GM19035 (cell line): Measurements from ENCODE around the gene RAB36.

Experiments used
- ATAC-seq: cut with Tn5 transposase; IDR thresholded peaks from one replicate; pipeline ENCODE4 v1.9.1; 2021; ENCODE audit not compliant: unreplicated experiment

RAB36 gene

GRCh38 chr22:23180893-23181720 lies 35.8 kb downstream of the RAB36 start:
- ATAC-seq = no peak

DNA sequence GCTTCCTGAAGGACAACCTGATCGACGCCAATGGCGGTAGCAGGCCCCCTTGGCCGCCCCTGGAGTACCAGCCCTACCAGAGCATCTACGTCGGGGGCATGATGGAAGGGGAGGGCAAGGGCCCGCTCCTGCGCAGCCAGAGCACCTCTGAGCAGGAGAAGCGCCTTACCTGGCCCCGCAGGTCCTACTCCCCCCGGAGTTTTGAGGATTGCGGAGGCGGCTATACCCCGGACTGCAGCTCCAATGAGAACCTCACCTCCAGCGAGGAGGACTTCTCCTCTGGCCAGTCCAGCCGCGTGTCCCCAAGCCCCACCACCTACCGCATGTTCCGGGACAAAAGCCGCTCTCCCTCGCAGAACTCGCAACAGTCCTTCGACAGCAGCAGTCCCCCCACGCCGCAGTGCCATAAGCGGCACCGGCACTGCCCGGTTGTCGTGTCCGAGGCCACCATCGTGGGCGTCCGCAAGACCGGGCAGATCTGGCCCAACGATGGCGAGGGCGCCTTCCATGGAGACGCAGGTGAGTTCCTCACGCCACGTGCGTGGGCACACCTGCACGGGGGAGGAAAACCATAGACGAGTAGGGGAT lies 36.5 kb downstream of the RAB36 start:
- ATAC-seq = no peak

GRCh38 chr22:23182309-23183060 lies 37.2 kb downstream of the RAB36 start:
- ATAC-seq = no peak

DNA sequence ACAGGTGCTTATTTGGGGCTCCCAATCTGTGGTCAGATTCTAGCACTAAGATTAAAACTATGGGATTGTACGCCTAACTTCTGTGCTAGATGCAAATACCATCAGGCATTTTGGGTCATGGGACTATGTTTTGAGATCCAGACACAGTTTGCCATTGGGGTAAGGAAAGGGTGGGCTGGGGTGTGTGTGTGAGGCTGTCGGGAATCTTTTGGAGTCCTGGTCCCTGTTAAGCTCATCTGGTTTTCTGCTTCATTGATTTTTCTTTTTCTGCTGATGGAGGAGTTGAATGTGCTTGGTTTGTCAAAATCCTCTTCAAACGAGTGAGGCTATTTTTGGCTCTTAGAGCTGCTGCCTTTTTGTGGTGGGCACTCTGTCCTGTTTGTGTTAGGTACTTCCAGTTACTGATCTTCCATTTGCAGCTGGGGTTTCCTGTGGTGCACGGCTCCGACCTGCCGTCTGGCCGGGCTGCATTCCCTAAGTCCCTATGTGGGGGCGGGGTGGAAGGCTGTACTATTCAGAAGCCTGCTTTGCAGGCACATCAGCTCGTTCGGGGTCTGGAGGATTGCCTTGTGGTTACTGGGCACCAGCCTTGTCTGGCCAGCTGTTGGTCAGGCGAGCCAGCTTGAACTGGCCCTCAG lies 37.9 kb downstream of the RAB36 start:
- no peak for ATAC-seq

DNA sequence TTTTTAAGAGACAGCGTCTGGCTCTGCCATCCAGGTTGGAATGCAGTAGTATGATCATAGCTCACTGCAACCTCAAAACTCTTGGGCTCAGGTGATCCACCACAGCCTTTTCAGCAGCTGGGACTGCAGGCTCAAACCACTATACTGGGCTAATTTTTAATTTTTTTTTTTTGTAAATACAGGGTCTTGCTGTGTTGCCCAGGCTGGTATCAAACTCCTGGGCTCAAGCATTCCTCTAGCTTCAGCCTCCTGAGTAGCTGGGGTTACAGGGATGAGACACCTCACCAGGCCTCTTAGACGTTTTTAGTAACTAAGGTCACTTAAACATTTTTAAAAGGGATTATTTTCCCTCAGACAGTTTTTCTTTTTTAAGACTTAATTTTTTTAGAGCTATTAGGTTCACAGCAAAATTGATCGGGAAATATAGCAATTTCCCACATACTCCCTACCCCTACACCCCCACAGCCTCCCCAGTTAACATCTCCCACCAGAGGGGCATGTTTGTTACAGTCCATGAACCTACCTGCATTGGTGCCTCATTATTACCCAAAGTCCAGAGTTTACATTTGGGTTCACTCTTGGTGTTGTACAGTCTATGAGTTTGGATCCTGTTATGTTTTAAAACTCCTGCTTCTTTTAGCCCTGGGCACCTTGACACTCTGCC lies 39.0 kb downstream of the RAB36 start:
- ATAC-seq = no peak

DNA sequence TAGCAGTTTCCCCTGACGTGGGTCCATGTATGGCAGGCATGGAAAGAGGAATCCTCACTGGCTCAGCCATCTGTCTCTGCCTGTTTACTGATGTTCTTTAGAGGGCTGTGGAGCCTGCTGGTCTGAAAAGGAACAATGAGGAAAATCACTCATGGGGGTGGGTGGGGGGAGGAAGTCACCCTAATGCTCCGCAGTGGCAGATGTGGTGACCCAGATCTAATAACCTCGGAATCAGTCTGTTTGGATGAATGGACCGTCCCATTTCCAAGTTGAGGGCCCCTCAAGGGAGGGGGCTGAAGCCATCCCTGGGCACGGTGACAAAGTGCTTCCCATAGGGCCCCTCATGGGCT lies 39.5 kb downstream of the RAB36 start:
- ATAC-seq = no peak

DNA sequence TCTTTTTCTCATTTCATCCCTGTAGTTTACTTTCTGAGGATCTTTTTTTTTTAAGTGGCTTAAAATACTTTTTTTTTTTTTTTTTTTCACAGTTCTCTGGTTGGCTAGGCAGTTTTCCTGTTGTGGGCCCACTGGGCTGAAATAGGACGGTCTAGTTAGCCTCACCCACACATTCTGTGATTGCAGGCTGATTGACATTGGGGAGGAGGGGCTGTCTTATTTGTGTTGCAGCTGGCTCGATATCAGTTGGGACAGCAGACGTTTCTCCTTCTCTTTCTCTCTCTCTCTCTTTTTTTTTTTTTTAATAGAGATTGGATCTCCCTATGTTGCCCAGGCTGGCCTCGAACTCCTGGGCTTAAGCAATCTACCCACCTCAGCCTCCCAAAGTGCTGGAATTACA lies 41.9 kb downstream of the RAB36 start:
- ATAC-seq = no peak

GRCh38 chr22:23187871-23188700 lies 42.8 kb downstream of the RAB36 start:
- ATAC-seq = no peak

DNA sequence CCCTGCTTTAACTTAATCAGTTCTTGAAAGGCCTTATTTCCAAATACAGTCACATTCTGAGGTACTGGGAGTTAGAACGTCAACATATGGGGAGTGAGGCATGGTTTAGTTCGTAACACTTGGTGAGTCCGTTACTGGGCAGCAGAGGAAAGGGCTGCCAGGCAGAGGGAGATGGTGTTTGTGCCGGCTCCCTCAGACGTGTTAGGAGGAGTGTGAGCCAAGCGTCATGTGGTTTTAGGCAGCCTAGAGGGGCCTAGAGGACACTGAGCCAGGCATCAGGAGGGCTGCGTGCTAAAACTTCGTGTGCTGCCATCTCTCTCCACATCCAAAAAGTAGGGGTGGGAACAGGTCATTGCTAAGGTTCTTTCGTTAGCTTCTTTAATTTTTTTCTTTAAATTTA lies 45.2 kb downstream of the RAB36 start:
- no peak for ATAC-seq

DNA sequence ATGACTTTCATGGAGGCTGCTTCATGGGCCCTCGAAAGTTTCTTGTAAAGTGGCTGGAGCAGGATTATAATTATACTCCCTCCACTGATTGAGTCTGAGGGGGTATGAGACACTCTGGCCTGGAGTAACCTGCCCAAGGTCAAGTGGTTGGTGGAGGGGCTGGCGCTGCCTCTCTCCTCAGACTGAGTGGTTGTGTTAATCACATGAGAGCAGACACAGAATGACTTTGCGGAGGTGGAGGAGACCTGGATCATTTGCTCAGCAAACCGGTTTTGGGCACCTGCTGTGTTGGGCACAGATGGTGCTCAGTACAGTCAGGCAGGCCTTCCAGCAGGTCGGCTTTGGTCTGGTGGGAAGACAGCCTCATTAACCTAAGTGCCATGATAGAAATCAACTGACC lies 46.9 kb downstream of the RAB36 start:
- ATAC-seq = no peak

- no peak for ATAC-seq
Observed at GRCh38 chr22:23192558-23192957, 47.3 kb downstream of the RAB36 start.

- ATAC-seq = no peak
Observed at GRCh38 chr22:23193196-23193827, 48.0 kb downstream of the RAB36 start.

DNA sequence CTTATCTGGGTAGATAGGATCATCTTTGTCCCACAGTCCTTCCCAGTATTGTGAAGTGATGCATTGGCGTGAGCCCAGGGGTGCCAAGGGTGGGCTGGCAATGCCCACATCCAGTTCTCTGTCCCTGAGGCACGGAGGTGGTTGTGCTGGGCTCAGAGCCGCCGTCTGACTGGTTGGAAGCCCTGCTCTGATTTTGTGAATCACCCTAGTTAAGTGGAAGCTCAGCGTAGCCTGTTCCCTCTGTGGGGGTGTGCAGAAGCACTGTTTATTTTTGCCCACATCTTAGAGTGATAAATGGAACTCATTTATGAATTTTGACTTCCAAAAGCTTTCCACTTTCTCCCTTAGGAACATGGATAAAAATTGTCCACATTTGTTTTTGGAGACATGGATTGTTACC lies 48.6 kb downstream of the RAB36 start:
- no peak for ATAC-seq

DNA sequence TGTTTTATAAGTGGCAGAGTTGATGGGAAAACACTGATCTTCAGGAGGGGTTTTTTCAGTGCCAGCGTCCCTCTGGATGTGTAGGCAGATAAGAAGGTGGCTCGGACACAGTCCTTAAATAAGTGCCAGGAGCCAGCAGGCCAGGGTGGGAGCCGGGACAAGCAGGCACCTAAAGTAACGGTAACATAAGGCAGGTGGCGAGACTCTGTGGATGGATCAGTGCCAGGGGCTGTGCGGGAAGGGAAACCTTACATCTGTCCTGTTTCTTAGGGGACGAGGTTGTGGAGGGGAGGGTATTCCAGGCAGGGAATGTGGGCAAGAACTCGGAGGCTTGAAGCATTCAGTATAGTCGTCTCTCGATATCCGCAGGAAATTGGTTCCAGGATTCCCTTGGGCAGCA lies 50.9 kb downstream of the RAB36 start:
- ATAC-seq = no peak

- no peak for ATAC-seq
Observed at GRCh38 chr22:23197836-23198235, 52.6 kb downstream of the RAB36 start.

- no peak for ATAC-seq
Observed at GRCh38 chr22:23199159-23199558, 53.9 kb downstream of the RAB36 start.

GRCh38 chr22:23200898-23201297 lies 55.6 kb downstream of the RAB36 start:
- ATAC-seq = no peak

DNA sequence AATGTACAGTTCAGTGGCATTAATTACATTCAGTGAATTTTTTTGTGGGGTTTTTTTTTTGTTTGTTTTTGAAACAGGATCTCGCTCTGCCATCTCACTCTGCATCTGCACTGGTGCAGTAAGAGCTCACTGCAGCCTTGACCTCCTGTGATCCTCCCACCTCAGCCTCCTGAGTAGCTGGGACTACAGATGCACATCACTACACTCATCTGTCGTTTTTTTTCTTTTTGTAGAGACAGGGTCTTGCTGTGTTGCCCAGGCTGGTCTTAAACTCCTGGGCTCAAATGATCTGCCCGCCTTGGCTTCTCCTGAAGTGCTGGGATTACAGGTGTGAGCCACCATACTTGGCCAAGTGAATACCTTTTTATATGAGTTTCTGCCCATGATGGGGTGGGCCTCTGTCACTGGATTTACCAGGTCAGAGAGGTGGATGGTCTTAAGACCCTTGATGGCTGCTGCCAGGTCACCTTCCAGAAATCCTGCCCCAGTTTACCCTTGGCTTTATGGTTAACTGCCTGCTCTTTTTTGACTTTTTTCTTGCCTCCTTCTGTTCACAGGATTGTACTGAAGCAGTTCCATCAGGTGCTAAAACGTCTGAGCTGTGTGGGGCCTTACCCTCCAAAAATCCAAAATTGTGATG lies 57.7 kb downstream of the RAB36 start:
- no peak for ATAC-seq

- no peak for ATAC-seq
Observed at GRCh38 chr22:23203452-23204124, 58.3 kb downstream of the RAB36 start.
